Activated effector memory CD4-positive, alpha-beta T cell treated with Interleukin-2 at 50 U/mL for 16 hours (primary cell): Measurements from ENCODE around the gene ZNF81.
"Not testable (repeated sequence)": the region's sequence is repeated elsewhere in the genome, so short reads cannot be mapped to it uniquely, and the experiment has no call there.

ENCODE experiments used
- DNase-seq: peaks from one replicate; pipeline ENCODE4 v3.0.0-alpha.2; 2020

ZNF81 gene

DNA sequence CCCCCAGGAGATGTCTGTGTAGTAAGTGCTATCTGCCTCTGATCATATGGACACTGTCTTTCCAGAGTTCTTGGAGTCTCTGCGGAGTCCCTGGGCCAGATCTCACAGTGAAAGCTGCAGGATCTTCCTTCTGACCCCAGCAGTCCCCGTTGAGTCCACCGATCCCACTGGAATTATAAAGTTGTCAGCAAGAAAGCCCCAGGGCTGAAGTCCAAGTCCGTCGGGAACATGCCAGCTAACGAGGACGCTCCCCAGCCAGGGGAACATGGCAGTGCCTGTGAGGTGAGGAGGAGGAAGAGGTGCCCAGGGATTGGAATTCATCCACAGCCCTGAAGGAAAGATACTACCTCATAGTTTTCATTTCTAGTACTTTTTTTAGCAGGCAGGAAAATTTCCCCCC is 9.3 kb downstream of the ZNF81 start:
- no peak for DNase-seq

GRCh38 chrX:47849778-47850177 is 13.1 kb downstream of the ZNF81 start:
- no peak for DNase-seq

GRCh38 chrX:47850389-47850788 is 13.7 kb downstream of the ZNF81 start:
- not testable (repeated sequence) for DNase-seq

GRCh38 chrX:47850901-47851300 is 14.2 kb downstream of the ZNF81 start:
- DNase-seq: no peak

DNA sequence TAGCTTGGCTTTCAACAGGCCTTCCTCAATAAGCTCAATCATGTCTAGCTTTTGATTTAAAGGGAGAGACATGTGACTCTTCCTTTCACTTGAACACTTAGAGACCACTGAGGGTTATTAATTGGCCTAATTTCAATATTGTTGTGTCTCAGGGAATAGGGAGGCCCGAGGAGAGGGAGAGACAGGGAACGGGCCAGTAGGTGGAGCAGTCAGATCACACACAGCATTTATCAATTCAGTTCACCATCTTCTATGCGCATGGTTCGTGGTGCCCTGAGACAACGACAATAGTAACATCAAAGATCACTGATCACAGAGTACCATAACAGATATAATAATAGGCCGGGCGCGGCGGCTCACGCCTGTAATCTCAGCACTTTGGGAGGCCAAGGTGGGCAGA is 17.8 kb downstream of the ZNF81 start:
- DNase-seq: no peak

DNA sequence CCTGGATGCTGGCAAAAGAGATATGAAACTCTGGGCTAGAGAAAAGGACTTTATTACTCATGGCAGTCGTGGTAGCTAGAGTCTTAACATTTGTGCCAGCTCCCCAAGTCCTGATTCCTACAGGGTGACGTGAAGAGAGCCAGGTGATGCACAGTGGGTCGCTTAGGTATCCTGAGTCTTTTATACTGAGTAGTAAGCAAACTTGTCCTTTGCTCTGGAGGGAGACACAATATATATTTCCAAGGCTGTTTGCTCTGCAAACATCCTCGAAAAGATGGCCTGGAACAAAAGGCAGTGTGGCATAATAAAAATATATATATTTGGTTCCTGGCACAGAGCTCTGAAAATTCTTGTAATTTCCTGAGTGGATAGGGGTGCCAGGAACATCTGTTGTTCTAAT is 23.0 kb downstream of the ZNF81 start:
- DNase-seq: no peak

DNA sequence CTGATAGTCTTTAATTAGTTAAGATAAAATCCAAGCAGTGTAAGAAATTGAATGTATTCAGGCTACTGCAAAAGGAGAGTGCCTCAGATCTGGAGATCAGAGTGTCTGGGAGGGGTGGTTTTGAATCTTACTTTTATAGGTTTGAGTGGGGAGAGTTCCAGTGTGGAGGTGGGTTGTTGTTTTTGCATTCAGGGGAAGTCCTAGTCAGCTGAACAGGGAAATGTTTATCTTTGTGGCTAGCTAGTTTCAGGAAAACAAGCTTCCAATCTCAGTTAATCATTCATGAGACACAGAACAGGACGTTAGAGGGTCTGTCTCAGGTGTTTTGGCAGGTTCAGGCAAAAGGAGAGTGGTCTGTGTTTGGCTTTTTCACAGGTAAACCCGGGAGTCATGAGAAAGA is 26.0 kb downstream of the ZNF81 start:
- no peak for DNase-seq

DNA sequence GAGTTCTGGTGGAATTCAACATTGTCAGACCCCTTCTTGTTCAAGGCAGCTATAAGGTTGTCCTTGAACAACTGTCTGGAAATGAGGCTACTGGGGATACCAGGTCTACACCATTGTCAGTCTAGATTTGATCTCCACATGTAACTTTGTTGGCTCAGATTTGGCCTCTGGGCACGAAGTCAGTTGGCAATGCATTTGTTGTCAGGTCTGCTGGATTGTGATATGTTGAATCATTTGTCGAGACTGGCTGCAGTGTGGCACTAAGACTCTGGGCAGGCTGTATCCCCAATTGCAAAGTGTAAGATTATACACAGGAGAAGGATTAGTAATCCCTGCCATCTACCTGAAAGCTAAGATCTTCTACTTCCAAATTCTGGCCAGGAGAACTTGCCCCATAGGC is 26.5 kb downstream of the ZNF81 start:
- no peak for DNase-seq

GRCh38 chrX:47864300-47864699 is 27.6 kb downstream of the ZNF81 start:
- DNase-seq: no peak

DNA sequence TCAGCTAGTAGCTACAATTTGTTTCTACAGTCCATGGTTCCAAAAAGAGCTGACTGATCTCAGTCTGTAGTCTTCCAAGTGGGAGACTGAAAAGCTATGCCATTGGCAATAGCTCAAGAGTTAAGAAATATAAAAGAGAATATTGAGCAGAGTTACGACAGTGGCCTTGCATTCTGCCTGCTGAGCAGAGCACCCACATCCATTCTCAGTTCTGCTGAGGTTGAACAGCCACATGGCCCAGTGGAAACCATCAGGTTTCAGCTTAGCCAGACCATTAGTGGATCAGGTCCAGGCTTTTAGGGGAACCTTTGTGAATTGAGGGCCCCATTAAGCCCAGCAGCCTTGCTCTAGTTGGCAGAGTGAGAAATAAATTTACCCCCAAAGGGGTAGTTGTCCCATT is 28.1 kb downstream of the ZNF81 start:
- DNase-seq: no peak

DNA sequence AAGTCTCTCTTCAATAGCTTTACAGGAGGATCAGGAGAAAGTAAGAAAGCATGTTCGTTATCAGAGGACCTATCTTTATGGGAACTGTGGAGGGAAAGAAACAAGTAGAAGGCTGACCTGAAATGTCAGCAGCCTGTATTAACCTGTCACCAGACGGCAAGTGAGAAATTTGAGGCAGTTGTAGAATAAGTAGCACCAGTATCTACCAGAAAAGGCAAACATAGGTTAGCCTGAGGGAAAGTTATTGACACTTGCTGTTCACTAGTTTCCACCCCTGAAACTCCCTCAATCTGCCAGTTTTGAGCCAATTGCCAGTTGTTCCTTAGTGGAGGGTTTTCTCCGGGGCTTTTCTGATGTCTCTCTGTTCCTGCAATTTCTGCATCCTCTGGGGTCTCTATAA is 36.4 kb downstream of the ZNF81 start:
- no peak for DNase-seq

GRCh38 chrX:47877327-47877726 is 40.6 kb downstream of the ZNF81 start:
- DNase-seq: no peak

DNA sequence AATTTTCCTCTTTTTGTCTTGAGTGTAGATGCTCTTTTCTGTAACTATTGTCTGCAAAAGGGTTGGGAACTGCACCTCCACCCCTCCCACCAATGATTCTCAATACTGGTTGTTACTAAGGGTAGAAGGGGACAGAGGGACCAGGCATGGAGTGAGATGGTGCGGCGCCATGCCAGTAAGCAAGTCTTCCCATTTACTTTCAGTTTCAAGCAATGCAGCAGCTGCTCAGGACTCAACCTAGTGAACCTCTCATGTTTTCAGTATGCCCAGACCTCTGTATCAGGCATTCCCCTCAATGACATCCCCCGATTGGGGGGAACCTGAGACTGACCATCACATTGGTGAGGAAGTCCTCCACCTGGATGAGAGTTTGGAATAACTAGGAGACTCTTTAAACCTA is 41.5 kb downstream of the ZNF81 start:
- DNase-seq: no peak

DNA sequence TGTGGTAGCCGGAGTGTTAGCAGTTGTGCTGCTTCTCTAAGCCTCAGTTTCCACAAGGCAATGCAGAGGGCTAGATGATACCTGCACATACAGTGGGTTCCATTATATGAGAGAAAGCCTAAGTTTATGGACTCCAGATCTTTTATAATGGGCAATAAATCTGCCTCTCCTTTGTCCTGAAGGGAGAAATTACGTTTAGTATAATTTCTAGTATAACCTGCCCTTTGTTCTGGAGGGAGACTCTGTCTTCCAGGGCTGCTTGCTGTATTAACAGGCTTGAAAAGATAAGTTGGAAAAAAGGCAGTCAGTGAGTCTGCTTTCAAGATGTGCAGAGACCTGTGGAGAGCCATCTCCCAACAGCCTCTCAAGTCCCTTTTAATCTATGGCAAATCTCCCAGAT is 42.8 kb downstream of the ZNF81 start:
- no peak for DNase-seq

DNA sequence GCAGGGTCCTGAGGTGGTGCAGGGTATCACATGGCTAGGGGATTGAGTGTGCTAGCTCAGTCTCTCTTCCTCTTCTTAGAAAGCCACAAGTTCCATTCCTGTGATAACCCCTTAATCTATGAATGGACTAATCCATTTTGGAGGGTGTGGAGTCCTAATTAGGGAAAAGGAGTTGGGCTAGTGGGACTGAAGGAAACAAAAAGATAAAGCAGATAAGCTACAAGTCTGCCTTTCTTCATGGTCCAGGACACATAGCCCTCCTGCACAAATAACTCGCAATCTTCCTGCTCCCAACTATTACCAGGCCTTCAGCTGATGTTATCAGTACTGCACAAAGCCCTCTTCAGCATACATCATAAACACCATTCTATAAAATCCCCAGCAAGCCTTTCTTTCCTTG is 44.2 kb downstream of the ZNF81 start:
- DNase-seq: no peak

DNA sequence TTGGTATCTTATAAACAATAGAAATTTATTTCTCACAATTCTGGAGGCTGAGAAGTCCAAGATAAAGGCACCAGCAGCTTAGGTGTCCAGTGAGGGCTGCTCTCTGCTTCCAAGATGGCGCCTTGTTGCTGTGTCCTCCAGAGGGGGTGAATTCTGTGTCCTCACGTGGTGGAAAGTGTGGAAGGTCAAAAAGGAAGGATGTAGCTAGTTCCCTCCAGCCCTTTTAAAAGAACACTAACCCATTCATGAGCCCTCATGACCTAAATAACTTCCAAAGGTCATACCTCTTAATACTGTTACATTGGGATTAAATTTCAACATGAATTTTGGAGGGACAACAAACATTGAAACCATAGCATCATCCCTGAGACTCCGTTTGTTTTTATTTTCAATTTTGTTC is 48.8 kb downstream of the ZNF81 start:
- no peak for DNase-seq

GRCh38 chrX:47898024-47898423 is 61.3 kb downstream of the ZNF81 start:
- DNase-seq: no peak

DNA sequence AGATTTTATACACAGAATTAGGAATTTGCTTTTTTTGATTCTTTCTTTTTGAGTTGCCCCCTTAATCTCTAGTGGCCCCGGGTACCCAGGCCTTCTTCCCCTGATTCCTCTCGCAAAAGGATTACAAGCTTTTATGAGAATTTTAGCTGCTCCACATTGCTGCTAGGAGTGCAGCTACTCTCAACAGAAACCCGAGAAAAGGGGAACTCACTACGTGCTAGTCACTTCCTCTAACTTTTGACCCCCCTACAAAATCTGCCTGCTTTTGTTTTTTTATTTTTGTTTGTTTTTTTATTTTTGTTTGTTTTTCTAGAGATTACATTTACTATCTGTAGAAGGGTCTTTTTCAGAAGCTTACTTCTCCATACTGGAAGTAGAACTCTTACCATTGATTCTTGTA is 64.1 kb downstream of the ZNF81 start:
- no peak for DNase-seq

DNA sequence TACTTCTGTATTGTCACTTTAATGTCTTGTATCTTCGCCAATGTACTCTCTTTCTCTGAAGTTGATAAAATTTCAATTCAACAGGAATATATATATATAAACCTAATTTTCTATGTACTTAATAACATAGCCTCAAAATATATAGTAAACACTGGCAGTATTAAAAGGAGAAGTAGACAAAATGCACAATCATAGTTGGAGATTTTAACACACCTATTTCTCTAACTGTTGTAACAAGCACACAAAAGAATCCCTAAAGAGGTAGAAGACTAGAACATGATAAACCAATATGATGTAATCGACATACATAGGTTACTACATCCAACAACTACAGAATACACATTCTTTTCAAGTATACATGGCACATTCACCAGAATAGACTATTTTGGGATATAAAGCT is 65.5 kb downstream of the ZNF81 start:
- no peak for DNase-seq

GRCh38 chrX:47915886-47916493 is 79.3 kb downstream of the ZNF81 start:
- no peak for DNase-seq

- no peak for DNase-seq
These were observed 81.6 kb downstream of the ZNF81 start for GRCh38 chrX:47918274-47918673.

DNA sequence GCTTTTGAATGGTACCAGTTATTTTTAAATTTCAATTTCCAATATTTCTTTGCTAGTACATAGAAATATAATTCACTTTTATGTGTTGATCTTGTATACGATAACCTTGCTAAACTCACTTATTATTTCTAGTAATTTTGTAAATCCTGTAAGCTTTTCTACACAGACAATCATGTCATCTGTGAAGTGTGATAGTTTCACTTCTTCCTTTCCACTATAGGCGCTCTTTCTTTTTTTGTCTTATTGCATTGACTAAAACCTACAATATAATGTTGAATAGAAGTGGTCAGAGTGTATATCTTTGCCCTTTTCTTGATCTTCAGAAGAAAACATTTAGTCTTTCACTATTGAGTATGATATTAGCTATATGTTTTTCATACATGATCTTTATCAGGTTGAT is 90.5 kb downstream of the ZNF81 start:
- DNase-seq: no peak

DNA sequence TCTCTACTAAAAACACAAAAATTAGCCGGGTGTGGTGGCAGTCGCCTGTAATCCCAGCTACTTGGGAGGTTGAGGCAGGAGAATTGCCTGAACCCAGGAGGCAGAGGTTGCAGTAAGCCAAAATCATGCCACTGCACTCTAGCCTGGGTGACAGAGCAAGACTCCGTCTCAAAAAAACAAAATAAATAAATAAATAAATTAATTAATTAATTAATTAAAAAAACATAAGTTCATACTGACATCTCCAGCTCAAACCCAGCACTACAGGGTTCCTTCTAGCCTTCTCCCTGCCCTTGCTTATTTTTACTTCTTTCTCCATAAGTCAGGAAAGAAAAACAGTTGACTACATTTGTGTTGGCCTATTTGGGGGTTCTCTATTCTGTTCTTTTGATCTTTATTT is 95.3 kb downstream of the ZNF81 start:
- not testable (repeated sequence) for DNase-seq

GRCh38 chrX:47933946-47934345 is 97.2 kb downstream of the ZNF81 start:
- no peak for DNase-seq

- DNase-seq: no peak
These were observed 99.7 kb downstream of the ZNF81 start for GRCh38 chrX:47936224-47936939.
